SU-DHL-6 (cell line): ENCODE data around the gene LRBA.

ENCODE experiments used
- H2AFZ ChIP-seq: fragments of 200-600 bp; sonication (generic); 2 replicates; pipeline ENCODE4 v1.6.1; 2014; ENCODE audit warnings: low read depth, mild to moderate bottlenecking, moderate library complexity, mixed read lengths, antibody characterized with exemption, low read length; ENCODE audit not compliant: severe bottlenecking
- H3F3A ChIP-seq: fragments of 200-600 bp; shearing (Covaris generic); 2 replicates; pipeline ENCODE4 v1.6.0; 2016; ENCODE audit warnings: antibody characterized with exemption, mild to moderate bottlenecking; ENCODE audit not compliant: insufficient read depth
- H3K27ac ChIP-seq: fragments of 200-600 bp; sonication (generic); 2 replicates; pipeline ENCODE4 v1.5.1; 2016; ENCODE audit warnings: low read depth, mild to moderate bottlenecking, low read length, moderate library complexity, mixed read lengths
- H3K27me3 ChIP-seq: fragments of 200-600 bp; sonication (generic), shearing (Covaris generic); 2 replicates; pipeline ENCODE4 v1.6.0; 2014; ENCODE audit warnings: mild to moderate bottlenecking, low read length
- H3K36me3 ChIP-seq: fragments of 200-600 bp; sonication (generic); 2 replicates; pipeline ENCODE4 v1.6.1; 2014; ENCODE audit warnings: mild to moderate bottlenecking, low read length, mixed read lengths
- H3K4me2 ChIP-seq: fragments of 300-600, 200-600 bp; shearing (Covaris generic), sonication (generic); 2 replicates; pipeline ENCODE4 v1.6.0; 2014; ENCODE audit warnings: low read length, low read depth, mild to moderate bottlenecking; ENCODE audit not compliant: poor library complexity, severe bottlenecking
- H3K4me3 ChIP-seq: fragments of 200-600 bp; sonication (generic); 2 replicates; pipeline ENCODE4 v1.5.1; 2014; ENCODE audit warnings: antibody characterized with exemption, low read length, mild to moderate bottlenecking, mixed read lengths; ENCODE audit not compliant: insufficient read depth, poor library complexity, severe bottlenecking
- H3K79me2 ChIP-seq: fragments of 200-600 bp; sonication (generic); 2 replicates; pipeline ENCODE4 v1.6.1; 2014; ENCODE audit warnings: mild to moderate bottlenecking, low read length, moderate library complexity; ENCODE audit not compliant: insufficient read depth
- H3K9ac ChIP-seq: fragments of 200-600 bp; sonication (generic); 2 replicates; pipeline ENCODE4 v1.7.0; 2014; ENCODE audit warnings: mild to moderate bottlenecking, low read length
- H3K9me2 ChIP-seq: fragments of 200-600 bp; sonication (generic); replicated peaks from 2 replicates; pipeline ENCODE4 v1.6.1; 2014; ENCODE audit warnings: low read length; ENCODE audit not compliant: insufficient read depth
- H3K9me3 ChIP-seq: fragments of 200-600 bp; sonication (generic); 2 replicates; pipeline ENCODE4 v1.6.1; 2014; ENCODE audit warnings: low read length, mixed read lengths; ENCODE audit not compliant: insufficient read depth
- H4K20me1 ChIP-seq: fragments of 200-600 bp; sonication (generic); 2 replicates; pipeline ENCODE4 v1.6.1; 2014; ENCODE audit warnings: low read depth, mild to moderate bottlenecking, antibody characterized with exemption, low read length, moderate library complexity, mixed read lengths
- CTCF ChIP-seq: fragments of 200-600 bp; sonication (generic); IDR thresholded peaks from one replicate; pipeline ENCODE4 v1.5.1; 2017; ENCODE audit warnings: antibody characterized with exemption, mild to moderate bottlenecking, low read length, moderate library complexity; ENCODE audit not compliant: insufficient read depth, poor library complexity, severe bottlenecking
- EZH2phosphoT487 ChIP-seq: fragments of 200-600 bp; sonication (generic), shearing (Covaris generic); conservative IDR thresholded peaks from 2 replicates; pipeline ENCODE4 v1.6.1; 2018; ENCODE audit warnings: mild to moderate bottlenecking, antibody characterized with exemption, low read length, moderate library complexity, mixed read lengths

Gene LRBA

GRCh38 chr4:150385606-150386005, 629.5 kb downstream of the LRBA start:
- no peaks in the 10 kb centered on the region for H3K36me3 ChIP-seq
- H3K9ac ChIP-seq = no peak overlapping the region
- H3K27ac ChIP-seq = no peak overlapping the region
- H2AFZ ChIP-seq = no peak overlapping the region
- no peaks in the 10 kb centered on the region for H4K20me1 ChIP-seq
- H3F3A ChIP-seq = no peaks in the 10 kb centered on the region; the same call in 1 of the 2 replicates
- no peaks in the 10 kb centered on the region for H3K79me2 ChIP-seq
- TF ChIP-seq CTCF (no peak), EZH2phosphoT487 (no peak)
- no peak overlapping the region for H3K4me3 ChIP-seq
- H3K4me2 ChIP-seq = no peak overlapping the region
- H3K27me3 ChIP-seq = no peaks in the 10 kb centered on the region
- H3K9me3 ChIP-seq = no peaks in the 10 kb centered on the region
- no peaks in the 10 kb centered on the region for H3K9me2 ChIP-seq

- Histone ChIP-seq H3K27me3 (no peaks in the 10 kb centered on the region), H3K4me3 (no peak overlapping the region), H3F3A (no peaks in the 10 kb centered on the region; the same call in 1 of the 2 replicates), H3K9ac (no peak overlapping the region), H3K79me2 (no peaks in the 10 kb centered on the region), H3K4me2 (no peak overlapping the region), H2AFZ (no peak overlapping the region), H3K9me2 (no peaks in the 10 kb centered on the region), H3K36me3 (no peaks in the 10 kb centered on the region), H4K20me1 (no peaks in the 10 kb centered on the region), H3K27ac (no peak overlapping the region), H3K9me3 (no peaks in the 10 kb centered on the region)
- no peak for TF ChIP-seq EZH2phosphoT487
Measured at GRCh38 chr4:150384249-150384648, 630.8 kb downstream of the LRBA start.

- Histone ChIP-seq H3K9ac (no peak overlapping the region), H3K27ac (no peak overlapping the region), H3K4me2 (no peak overlapping the region), H4K20me1 (no peaks in the 10 kb centered on the region), H3K9me3 (no peaks in the 10 kb centered on the region), H3F3A (no peaks in the 10 kb centered on the region; the same call in 1 of the 2 replicates), H2AFZ (no peak overlapping the region), H3K79me2 (no peaks in the 10 kb centered on the region), H3K9me2 (no peaks in the 10 kb centered on the region), H3K4me3 (no peak overlapping the region), H3K36me3 (no peaks in the 10 kb centered on the region), H3K27me3 (no peaks in the 10 kb centered on the region)
- TF ChIP-seq EZH2phosphoT487 (no peak), CTCF (no peak)
Measured at GRCh38 chr4:150382028-150382427, 633.1 kb downstream of the LRBA start.

- no peak overlapping the region for H3K27ac ChIP-seq
- H3K27me3 ChIP-seq = no peaks in the 10 kb centered on the region
- no peak overlapping the region for H3K4me2 ChIP-seq
- no peaks in the 10 kb centered on the region for H3K9me2 ChIP-seq
- no peak overlapping the region for H2AFZ ChIP-seq
- no peak for TF ChIP-seq CTCF
- TF ChIP-seq EZH2phosphoT487 = no peak
- no peaks in the 10 kb centered on the region for H4K20me1 ChIP-seq
- no peak overlapping the region for H3K4me3 ChIP-seq
- no peak overlapping the region for H3K9ac ChIP-seq
- H3K9me3 ChIP-seq = no peaks in the 10 kb centered on the region
- no peaks in the 10 kb centered on the region for H3K36me3 ChIP-seq
- H3K79me2 ChIP-seq = no peaks in the 10 kb centered on the region
- no peaks in the 10 kb centered on the region; the same call in 1 of the 2 replicates for H3F3A ChIP-seq
Measured at GRCh38 chr4:150381609-150382008, 633.5 kb downstream of the LRBA start.
